Ishikawa (cell line): ENCODE results near the gene CTLA4.

Experiments used
- CEBPB ChIP-seq: IDR thresholded peaks from 2 replicates; pipeline ENCODE4 v1.6.1; 2012
- CREB1 ChIP-seq: IDR thresholded peaks from 2 replicates; pipeline ENCODE4 v1.6.1; 2012; ENCODE audit warnings: low read depth
- EGR1 ChIP-seq: IDR thresholded peaks from 2 replicates; pipeline ENCODE4 v1.6.1; 2012
- EP300 ChIP-seq: IDR thresholded peaks from 2 replicates; pipeline ENCODE4 v1.6.1; 2012; ENCODE audit warnings: borderline replicate concordance
- FOXM1 ChIP-seq: IDR thresholded peaks from 2 replicates; pipeline ENCODE4 v1.6.1; 2012; ENCODE audit warnings: low read depth, borderline replicate concordance
- MAX ChIP-seq: IDR thresholded peaks from 2 replicates; pipeline ENCODE4 v1.6.1; 2012
- NFIC ChIP-seq: IDR thresholded peaks from 2 replicates; pipeline ENCODE4 v1.6.1; 2012
- RAD21 ChIP-seq: IDR thresholded peaks from 2 replicates; pipeline ENCODE4 v1.6.1; 2012; ENCODE audit warnings: low read depth
- REST ChIP-seq: IDR thresholded peaks from 2 replicates; pipeline ENCODE4 v1.6.1; 2012; ENCODE audit warnings: low read depth, mild to moderate bottlenecking
- TAF1 ChIP-seq: IDR thresholded peaks from 2 replicates; pipeline ENCODE4 v1.6.1; 2012; ENCODE audit warnings: low read depth, mild to moderate bottlenecking
- TCF12 ChIP-seq: IDR thresholded peaks from 2 replicates; pipeline ENCODE4 v1.6.1; 2012; ENCODE audit warnings: low read depth
- TEAD4 ChIP-seq: IDR thresholded peaks from 2 replicates; pipeline ENCODE4 v1.6.1; 2012
- USF1 ChIP-seq: IDR thresholded peaks from 2 replicates; pipeline ENCODE4 v1.6.1; 2012
- YY1 ChIP-seq: IDR thresholded peaks from 2 replicates; pipeline ENCODE4 v1.6.1; 2012; ENCODE audit warnings: low read depth
- ZBTB7A ChIP-seq: IDR thresholded peaks from 2 replicates; pipeline ENCODE4 v1.6.1; 2012; ENCODE audit warnings: low read depth

CTLA4 gene

DNA sequence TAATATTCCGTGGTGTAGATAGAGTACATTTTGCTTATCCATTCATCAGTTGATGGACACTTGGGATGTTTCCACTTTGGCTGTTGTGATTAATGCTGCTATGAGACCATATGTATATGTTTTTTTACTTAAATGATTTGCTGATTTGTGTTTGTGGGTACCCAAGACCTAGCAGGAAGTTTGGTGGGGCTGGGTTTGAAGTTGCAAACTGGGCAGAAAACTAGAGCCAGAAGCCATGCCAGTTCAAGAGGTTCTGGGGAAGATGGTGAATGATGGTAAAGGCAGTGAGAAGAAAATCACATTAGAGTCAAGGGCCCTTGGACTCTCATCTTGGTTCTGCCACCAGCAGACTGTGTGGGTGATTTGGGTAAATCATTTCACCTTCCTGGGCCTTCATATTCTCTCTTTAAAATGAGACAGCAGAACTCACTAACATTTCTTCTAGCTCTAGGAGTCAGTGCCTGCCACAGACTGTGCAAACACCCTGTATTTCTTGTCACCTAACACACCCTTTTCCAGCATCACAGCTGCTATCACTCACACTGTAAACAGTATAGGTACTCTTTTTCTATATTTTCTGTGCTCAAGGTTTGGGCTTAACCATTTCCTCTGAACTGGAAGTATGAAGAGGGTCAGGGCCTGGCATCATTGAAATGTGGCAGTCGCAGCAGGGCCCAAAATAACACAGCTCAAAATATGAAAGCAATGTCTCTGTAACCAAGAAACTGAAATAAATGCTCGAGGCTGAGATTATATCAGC is 8.4 kb upstream of the CTLA4 start:
- no peak for TF ChIP-seq REST

DNA sequence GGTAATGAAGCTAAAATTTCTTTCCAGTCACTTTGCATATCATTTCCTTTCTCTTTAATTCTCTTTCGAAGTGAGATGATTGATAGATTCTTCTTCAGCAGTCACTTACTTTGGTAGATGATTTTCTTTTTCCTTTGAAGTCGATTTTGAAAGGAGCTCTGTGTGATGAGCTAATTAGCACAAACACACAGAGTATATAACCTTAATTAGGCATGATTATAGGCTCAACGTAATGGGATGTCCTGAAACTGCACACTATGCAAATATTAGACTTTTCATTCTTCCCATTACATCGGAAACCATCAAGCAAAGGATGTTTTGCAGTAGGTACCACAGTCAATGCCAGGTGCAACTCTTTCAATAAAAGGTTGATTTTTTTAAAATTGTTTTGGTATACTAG is 6.4 kb upstream of the CTLA4 start:
- no peak for TF ChIP-seq NFIC
- TF ChIP-seq CEBPB, result no peak
- no peak for TF ChIP-seq RAD21
- TF ChIP-seq EP300, result no peak
- no peak for TF ChIP-seq TEAD4
- no peak for TF ChIP-seq TAF1
- no peak for TF ChIP-seq YY1
- TF ChIP-seq MAX, result no peak
- no peak for TF ChIP-seq USF1
- no peak for TF ChIP-seq REST
- no peak for TF ChIP-seq CREB1
- TF ChIP-seq FOXM1, result no peak
- no peak for TF ChIP-seq ZBTB7A
- TF ChIP-seq EGR1, result no peak

- no peak for TF ChIP-seq TCF12
- TF ChIP-seq USF1, result no peak
- TF ChIP-seq FOXM1, result no peak
- TF ChIP-seq CREB1, result no peak
- TF ChIP-seq MAX, result no peak
- no peak for TF ChIP-seq RAD21
- no peak for TF ChIP-seq EGR1
- TF ChIP-seq REST, result no peak
- TF ChIP-seq TAF1, result no peak
- TF ChIP-seq CEBPB, result no peak
- no peak for TF ChIP-seq EP300
- TF ChIP-seq TEAD4, result no peak
- no peak for TF ChIP-seq YY1
- TF ChIP-seq ZBTB7A, result no peak
- TF ChIP-seq NFIC, result no peak
Measured at GRCh38 chr2:203861607-203862006, 6.0 kb upstream of the CTLA4 start.

DNA sequence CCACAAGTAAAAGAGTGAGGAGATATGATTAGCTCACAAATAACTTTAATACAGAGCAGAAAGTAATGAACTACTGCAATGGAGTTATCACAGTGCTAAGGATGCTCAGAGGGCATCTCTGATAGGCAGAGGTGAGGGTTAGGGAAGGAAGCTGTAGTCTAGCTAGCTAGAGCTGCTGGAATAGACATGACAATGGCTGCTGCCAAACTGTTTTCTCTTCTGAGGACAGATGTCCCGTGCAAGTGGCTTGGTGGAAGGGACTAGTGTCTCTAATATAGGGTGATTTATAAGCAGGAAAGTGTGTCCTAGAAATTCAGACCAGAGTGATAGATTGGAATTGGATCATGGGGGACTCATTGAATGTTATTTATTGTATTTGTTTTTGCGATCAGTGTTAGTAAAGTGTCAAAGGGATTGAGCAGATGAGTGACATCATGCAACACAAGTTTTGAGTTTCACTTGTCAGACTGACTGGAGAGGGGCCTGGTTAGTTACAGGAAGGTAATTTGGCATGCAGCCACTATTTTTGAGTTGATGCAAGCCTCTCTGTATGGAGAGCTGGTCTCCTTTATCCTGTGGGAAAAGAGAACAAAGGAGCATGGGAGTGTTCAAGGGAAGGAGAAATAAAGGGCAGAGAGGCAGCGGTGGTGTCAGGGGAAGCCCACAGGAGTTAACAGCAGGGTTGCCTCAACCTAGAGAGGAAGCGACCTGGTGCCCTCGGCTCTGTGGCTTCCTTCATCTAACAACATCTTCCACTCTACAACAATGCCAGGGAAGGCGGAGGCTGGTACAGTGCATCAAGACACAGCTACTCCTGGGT is 1.9 kb downstream of the CTLA4 start:
- TF ChIP-seq REST (no peak), USF1 (no peak), RAD21 (no peak), CEBPB (no peak), CREB1 (no peak), MAX (no peak), EP300 (no peak), TAF1 (no peak), EGR1 (no peak), TEAD4 (no peak)
